ENCODE data around the gene BFSP2.
A peak's percentile ranks its signal among the peaks of the same experiment; 100 is the strongest.

DNA sequence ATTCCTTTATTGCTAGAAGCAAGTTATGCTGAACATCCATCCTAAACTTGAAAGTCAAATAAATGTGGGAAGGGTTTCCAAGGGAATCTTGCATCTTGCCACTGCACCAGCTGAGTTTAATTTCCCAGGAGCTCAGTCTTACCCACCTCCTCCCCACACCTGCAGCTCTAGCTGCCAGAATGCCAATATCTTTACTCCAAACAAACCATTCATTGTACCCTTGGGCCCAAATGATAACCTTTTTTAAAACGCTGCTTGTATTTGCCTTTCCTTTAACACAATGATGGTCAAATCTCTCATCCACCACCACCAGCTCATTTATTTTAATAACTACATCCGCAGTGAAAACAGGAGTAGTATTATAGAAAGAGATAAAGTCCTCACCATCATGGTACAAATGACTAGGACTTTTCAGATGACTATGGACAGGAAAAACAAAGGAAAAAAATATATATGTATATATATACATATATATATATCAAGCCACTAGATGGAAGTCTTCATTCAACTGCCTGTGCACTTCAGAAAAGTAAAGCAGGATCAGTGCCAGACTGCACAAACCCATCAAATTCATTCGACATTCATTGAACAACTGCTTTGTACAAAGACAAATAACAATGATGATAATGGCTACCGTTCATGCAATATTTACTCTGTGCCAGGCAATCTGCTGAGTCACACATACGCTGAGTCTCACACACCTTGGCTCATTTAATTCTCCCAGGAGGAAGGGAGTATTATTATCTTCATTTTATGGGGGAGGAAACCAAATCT lies 44.0 kb downstream of the BFSP2 start:
- TF ChIP-seq, protein P1, sequence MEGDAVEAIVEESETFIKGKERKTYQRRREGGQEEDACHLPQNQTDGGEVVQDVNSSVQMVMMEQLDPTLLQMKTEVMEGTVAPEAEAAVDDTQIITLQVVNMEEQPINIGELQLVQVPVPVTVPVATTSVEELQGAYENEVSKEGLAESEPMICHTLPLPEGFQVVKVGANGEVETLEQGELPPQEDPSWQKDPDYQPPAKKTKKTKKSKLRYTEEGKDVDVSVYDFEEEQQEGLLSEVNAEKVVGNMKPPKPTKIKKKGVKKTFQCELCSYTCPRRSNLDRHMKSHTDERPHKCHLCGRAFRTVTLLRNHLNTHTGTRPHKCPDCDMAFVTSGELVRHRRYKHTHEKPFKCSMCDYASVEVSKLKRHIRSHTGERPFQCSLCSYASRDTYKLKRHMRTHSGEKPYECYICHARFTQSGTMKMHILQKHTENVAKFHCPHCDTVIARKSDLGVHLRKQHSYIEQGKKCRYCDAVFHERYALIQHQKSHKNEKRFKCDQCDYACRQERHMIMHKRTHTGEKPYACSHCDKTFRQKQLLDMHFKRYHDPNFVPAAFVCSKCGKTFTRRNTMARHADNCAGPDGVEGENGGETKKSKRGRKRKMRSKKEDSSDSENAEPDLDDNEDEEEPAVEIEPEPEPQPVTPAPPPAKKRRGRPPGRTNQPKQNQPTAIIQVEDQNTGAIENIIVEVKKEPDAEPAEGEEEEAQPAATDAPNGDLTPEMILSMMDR (conservative IDR thresholded peaks at IDR 0.05 in 1 of 2, IDR thresholded peaks at IDR 0.05 in 1 of 2; ENCODE audit: extremely low read depth in 1 of 2, insufficient read depth in 1 of 2, low read depth in 1 of 2, low read length in 2 of 2), result peak in 1 of 2 donors; percentile 21
- no peak for TF ChIP-seq EZH2 (IDR thresholded peaks at IDR 0.05; ENCODE audit: borderline replicate concordance, low read length)

Data from mammary epithelial cell (primary cell).